Epithelial cell of esophagus (primary cell): ENCODE measurements around the gene TOMM6.
A peak's percentile ranks its signal among the peaks of the same experiment; 100 is the strongest.

Source experiments
- DNase-seq: peaks from one replicate; pipeline ENCODE4 v3.0.0; 2010; ENCODE audit warnings: low read depth
- H3K4me3 ChIP-seq: 2 replicates; pipeline ENCODE4 v1.5.1; 2011; ENCODE audit warnings: mild to moderate bottlenecking, low read length, control low read depth
- TF ChIP-seq, protein P1 (sequence below): IDR thresholded peaks from 2 replicates; pipeline ENCODE4 v1.5.1; 2011; ENCODE audit warnings: low read depth, mild to moderate bottlenecking, low read length, control low read depth, inconsistent platforms; ENCODE audit not compliant: insufficient read depth; ENCODE audit errors: missing control alignments

The TOMM6 gene

GRCh38 chr6:41781366-41781730 is 6.1 kb upstream of the TOMM6 start:
- TF ChIP-seq, protein P1, sequence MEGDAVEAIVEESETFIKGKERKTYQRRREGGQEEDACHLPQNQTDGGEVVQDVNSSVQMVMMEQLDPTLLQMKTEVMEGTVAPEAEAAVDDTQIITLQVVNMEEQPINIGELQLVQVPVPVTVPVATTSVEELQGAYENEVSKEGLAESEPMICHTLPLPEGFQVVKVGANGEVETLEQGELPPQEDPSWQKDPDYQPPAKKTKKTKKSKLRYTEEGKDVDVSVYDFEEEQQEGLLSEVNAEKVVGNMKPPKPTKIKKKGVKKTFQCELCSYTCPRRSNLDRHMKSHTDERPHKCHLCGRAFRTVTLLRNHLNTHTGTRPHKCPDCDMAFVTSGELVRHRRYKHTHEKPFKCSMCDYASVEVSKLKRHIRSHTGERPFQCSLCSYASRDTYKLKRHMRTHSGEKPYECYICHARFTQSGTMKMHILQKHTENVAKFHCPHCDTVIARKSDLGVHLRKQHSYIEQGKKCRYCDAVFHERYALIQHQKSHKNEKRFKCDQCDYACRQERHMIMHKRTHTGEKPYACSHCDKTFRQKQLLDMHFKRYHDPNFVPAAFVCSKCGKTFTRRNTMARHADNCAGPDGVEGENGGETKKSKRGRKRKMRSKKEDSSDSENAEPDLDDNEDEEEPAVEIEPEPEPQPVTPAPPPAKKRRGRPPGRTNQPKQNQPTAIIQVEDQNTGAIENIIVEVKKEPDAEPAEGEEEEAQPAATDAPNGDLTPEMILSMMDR, result no peak
- H3K4me3 ChIP-seq, result peak overlapping the region; percentile 66
- no peak for DNase-seq

DNA sequence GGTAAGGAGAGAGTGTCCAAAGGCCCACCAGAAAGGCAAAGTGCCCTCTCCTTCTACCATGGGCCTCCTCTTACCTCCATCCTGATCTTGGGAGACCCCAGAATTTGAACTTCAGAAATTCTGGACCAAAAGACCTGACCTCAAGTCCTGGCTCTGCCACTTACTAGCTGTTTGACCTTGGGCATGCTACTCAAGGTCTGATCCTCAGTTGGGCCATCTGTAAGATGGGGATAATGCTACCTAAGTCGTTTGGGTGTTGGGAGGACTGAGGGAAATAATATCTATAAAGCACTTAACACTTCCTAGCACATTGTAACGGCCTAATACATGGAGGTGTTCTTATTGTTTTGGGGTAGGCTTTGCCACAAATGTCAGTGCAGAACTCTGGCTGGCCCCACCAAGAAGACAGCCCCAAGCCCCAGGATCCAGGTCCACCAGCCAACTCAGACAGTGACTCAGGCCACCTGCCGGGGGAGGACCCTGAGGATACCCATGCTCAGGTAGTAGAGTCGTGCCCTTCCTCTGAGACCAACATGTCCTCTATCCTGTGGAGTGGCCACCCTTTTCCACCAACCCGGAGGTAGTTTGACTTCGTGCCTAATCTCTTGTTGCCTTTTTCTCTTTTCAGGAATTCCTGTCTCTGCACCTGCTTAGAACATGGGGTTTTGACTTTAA is 4.3 kb upstream of the TOMM6 start:
- no peak overlapping the region for H3K4me3 ChIP-seq
- DNase-seq, result no peak
- TF ChIP-seq, protein P1, result no peak

DNA sequence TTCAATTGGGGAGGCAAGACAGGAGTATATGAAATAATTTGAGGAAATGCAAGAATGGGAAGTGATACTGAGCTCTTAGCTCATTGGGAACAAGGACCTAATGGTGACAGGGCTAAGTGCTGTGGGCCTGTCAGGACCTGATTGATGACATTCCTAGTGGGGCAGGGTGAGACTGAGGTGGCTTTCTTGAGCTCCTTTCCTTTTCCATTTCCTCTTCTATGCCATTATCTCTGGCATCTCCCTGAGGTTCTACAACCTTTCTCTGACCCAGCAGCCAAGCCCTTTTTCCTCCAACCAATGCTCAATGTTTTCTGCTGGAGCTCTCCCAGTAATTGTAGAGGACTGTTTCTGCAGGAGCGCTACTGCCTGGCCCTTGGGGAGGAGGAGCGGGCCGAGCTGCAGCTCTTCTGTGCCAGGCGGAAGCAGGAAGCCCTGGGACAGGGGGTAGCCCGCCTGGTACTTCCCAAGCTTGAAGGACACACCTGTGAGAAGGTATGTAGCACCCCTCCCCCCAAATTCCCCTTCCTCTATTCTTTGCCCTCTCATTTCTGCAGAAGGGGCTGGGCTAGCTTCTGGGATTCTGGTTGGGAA is 2.8 kb upstream of the TOMM6 start:
- DNase-seq, result peak; percentile 57
- TF ChIP-seq, protein P1, result no peak
- H3K4me3 ChIP-seq, result no peak overlapping the region

GRCh38 chr6:41785254-41785653 is 2.2 kb upstream of the TOMM6 start:
- no peak for DNase-seq
- H3K4me3 ChIP-seq, result no peak overlapping the region
- TF ChIP-seq, protein P1, result no peak

DNA sequence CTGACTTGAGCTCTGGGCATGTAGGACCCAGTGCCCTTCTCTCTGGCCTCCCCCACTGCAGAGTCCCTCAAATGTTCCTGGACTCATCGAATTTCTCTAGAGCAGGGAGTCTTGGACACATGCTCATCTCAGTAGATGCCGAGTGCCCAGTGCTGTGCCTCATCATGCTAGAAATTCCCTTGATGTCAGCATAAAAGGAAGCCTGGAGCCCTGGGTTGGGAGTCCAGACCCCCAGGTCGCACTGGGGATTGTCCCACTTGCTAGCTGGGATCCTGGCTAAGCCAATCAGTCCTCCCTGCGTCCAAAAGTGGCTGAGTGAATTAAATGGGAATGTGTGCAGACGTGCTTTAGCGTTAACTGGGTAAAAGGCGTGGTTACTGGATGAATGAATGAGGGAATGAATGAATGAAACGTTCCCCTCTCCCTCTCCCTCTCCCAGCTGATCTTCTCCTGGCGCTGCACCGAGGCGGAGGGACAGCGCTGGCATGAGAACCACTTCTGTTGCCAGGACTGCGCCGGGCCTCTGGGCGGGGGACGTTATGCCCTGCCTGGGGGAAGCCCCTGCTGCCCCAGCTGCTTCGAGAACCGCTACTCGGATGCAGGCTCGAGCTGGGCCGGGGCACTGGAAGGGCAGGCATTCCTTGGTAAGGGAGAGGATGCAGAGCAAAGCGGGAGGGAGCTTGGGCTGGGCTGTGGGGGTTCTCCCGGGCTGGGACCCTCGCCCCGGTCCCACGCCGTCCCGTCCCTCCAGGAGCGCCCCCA is 1.6 kb upstream of the TOMM6 start:
- peak overlapping the region; percentile 35 for H3K4me3 ChIP-seq
- no peak for DNase-seq
- TF ChIP-seq, protein P1, result no peak

DNA sequence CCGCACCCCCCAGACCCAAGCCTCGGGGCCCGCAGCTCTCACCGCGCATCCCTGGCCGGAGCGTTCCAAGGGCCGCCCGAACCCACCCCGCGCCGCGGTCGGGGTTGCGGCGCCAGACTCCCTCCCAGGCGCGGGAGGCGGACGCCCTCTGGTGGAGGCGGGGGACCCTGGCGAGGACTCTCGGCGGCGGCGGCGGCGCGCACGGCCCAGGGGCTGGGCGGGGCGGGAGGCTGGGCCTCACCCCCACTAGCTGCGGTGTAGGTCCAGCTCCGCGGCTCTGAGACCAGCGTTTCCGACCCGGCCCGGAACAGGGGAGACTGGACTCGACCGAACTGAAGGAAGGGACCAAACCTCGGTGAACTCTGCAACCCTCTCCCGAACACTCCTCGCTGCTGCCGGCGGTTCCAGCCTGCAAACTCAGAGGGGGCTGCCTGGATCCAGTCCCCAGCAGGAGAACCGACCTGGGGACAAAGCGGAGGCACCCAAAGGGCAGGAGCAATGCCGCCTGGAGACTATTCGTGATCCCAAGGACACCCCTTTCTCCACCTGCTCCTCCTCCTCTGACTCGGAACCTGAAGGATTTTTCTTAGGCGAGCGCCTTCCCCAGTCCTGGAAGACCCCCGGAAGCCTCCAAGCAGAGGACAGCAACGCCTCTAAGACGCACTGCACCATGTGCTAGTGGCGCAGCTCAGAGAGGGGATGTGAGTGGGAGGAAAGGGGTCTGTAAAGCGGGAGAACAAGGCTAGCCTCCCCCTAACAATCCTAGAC is 859 bp upstream of the TOMM6 start:
- TF ChIP-seq, protein P1, result peak; percentile 37
- H3K4me3 ChIP-seq, result peak overlapping the region; percentile 97
- DNase-seq, result peak; percentile 84
